Sigmoid colon (tissue), 7 donors: ENCODE measurements around the gene SMIM10. TPM values are rescaled to one million over a fixed set of nuclear protein-coding genes. Genes with fewer than 3 reads are reported as not detected.
"Not testable (repeated sequence)": the region's sequence is repeated elsewhere in the genome, so short reads cannot be mapped to it uniquely, and the experiment has no call there.

ENCODE experiments used
- DNase-seq: peaks from one replicate; pipeline ENCODE4 v3.0.0-alpha.2; 2019
- H3K27ac ChIP-seq, 4 donors: fragments of 200-600 bp; sonication (generic); one replicate each; pipeline ENCODE4 v1.5.1; 2016 to 2019; ENCODE audit warnings: mild to moderate bottlenecking in 1 of 4
- H3K27me3 ChIP-seq, 3 donors: fragments of 200-600 bp; sonication (generic); one replicate each; pipeline ENCODE4 v1.5.1; 2019; ENCODE audit warnings: mild to moderate bottlenecking in 1 of 3
- H3K36me3 ChIP-seq, 4 donors: fragments of 200-600 bp; sonication (generic); one replicate each; pipeline ENCODE4 v1.5.1; 2016 to 2019
- H3K4me1 ChIP-seq, 4 donors: fragments of 200-600 bp; sonication (generic); one replicate each; pipeline ENCODE4 v1.5.1; 2017 to 2019
- H3K4me3 ChIP-seq, 4 donors: fragments of 200-600 bp; sonication (generic); one replicate each; pipeline ENCODE4 v1.5.1; 2017 to 2019; ENCODE audit warnings: mild to moderate bottlenecking in 2 of 4, moderate library complexity in 1 of 4
- H3K9me3 ChIP-seq, 4 donors: fragments of 200-600 bp in 3 of 4; sonication (generic) in 3 of 4; one replicate each; pipeline versions ENCODE4 v1.5.1 to v1.6.1; 2013 to 2019
- EP300 ChIP-seq, 4 donors: sonication (generic); formaldehyde crosslinking; IDR thresholded peaks; one replicate each; pipeline ENCODE4 v1.6.1; 2017; ENCODE audit warnings: antibody characterized with exemption in 4 of 4
- POLR2A ChIP-seq, 2 donors: fragments of 450-650 bp; IDR thresholded peaks; one replicate each; pipeline ENCODE4 v1.6.1; 2016; ENCODE audit warnings: antibody characterized with exemption in 2 of 2, mild to moderate bottlenecking in 2 of 2, moderate library complexity in 2 of 2
- POLR2AphosphoS5 ChIP-seq, 4 donors: sonication (generic); formaldehyde crosslinking; IDR thresholded peaks; one replicate each; pipeline ENCODE4 v1.6.1; 2017; ENCODE audit warnings: antibody characterized with exemption in 4 of 4
- WGBS, 2 donors: extraction: QIAGEN DNeasy Blood & Tissue Kit; methylation state at CpG; one replicate each; pipeline ENCODE4 v1.1.7; 2013; 5-methylcytosine and 5-hydroxymethylcytosine counted together
- intact Hi-C: fragments of 100-400 bp; cut with DNase I; formaldehyde crosslinking; loops from one replicate; pipeline ENCODE4 v1.15.1; 2023
- polyA plus RNA-seq, 3 donors: library from polyadenylated mRNA; stranded (reverse); fragments of 200-250 nt; gene quantifications; one replicate each; pipeline ENCODE4 v1.2.3, GENCODE V29; 2013
- total RNA-seq, 4 donors: library from RNA; depleted of rRNA; stranded (reverse); fragments of >200 nt; gene quantifications; one replicate each; pipeline ENCODE4 v1.1.0, GENCODE V29; 2016
- TF ChIP-seq, protein P1 (sequence below), 4 experiments: fragments of 450-650 bp in 3 of 4; fragments of 200-600 bp in 1 of 4; IDR thresholded peaks; one replicate each; pipeline ENCODE4 v1.5.1; 2016 to 2019; ENCODE audit warnings: antibody characterized with exemption in 4 of 4, mild to moderate bottlenecking in 3 of 4, moderate library complexity in 2 of 4
- donor health status: healthy with polysubstance abuse.
- donor health status: Bipolar disorder and iron deficiency.
- donor health status: healthy.

Gene SMIM10
- 10 to 100 TPM in 2 of 4 donors, 1 to 10 TPM in 2; 6.6 to 11.3 (median 10.2) TPM for total RNA-seq
- 1 to 10 TPM; 3.0 to 7.2 (median 4.5) TPM for polyA plus RNA-seq

GRCh38 chrX:134990801-134991481, at the start of gene SMIM10:
Gene SMIM10 (plus strand): TSS chrX:134990991. CDS start chrX:134991096, 105 bp downstream.
- H3K27me3 ChIP-seq: peaks cover 0 to under 1% (median 0%) of the 10 kb centered on the region in 3 donors
- H3K36me3 ChIP-seq: no peaks in the 10 kb centered on the region
- H3K4me1 ChIP-seq: no peaks in the 10 kb centered on the region
- intact Hi-C loops: loop anchor here (10.0 kb wide), 1 partner anchor 186 kb away; a partner anchor contains a TSS
- H3K9me3 ChIP-seq: no peaks in the 10 kb centered on the region
- 2 to 4% methylated on average over 45 of the region's 45 CpGs for WGBS, 2 donors
- peak within 1 kb of the TSS; percentile 34 to 54 (median 52) for H3K4me3 ChIP-seq
- peak; percentile 87 for DNase-seq
- H3K27ac ChIP-seq: peak within 1 kb of the TSS; percentile 49 to 60 (median 58)
- TF ChIP-seq POLR2AphosphoS5 (IDR thresholded peaks at IDR 0.05) (peak in 3 of 4 donors; percentile 32 to 50 (median 35)), EP300 (IDR thresholded peaks at IDR 0.05) (no peak), POLR2A (IDR thresholded peaks at IDR 0.05) (no peak)
- TF ChIP-seq, protein P1, sequence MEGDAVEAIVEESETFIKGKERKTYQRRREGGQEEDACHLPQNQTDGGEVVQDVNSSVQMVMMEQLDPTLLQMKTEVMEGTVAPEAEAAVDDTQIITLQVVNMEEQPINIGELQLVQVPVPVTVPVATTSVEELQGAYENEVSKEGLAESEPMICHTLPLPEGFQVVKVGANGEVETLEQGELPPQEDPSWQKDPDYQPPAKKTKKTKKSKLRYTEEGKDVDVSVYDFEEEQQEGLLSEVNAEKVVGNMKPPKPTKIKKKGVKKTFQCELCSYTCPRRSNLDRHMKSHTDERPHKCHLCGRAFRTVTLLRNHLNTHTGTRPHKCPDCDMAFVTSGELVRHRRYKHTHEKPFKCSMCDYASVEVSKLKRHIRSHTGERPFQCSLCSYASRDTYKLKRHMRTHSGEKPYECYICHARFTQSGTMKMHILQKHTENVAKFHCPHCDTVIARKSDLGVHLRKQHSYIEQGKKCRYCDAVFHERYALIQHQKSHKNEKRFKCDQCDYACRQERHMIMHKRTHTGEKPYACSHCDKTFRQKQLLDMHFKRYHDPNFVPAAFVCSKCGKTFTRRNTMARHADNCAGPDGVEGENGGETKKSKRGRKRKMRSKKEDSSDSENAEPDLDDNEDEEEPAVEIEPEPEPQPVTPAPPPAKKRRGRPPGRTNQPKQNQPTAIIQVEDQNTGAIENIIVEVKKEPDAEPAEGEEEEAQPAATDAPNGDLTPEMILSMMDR (IDR thresholded peaks at IDR 0.05): no peak

- H3K27me3 ChIP-seq, intact Hi-C loops, H3K36me3 ChIP-seq, H3K27ac ChIP-seq, H3K9me3 ChIP-seq, DNase-seq, H3K4me3 ChIP-seq, H3K4me1 ChIP-seq: not testable (repeated sequence)
- 86 to 94% methylated on average over 6 of the region's 6 CpGs for WGBS, 2 donors
Observed at GRCh38 chrX:134946364-134946763, 44.4 kb upstream of the SMIM10 start.

GRCh38 chrX:134948333-134949241, 42.2 kb upstream of the SMIM10 start:
- H3K4me3 ChIP-seq: no peak overlapping the region
- no peak for DNase-seq
- no peaks in the 10 kb centered on the region for H3K4me1 ChIP-seq
- intact Hi-C loops: no loop called here
- TF ChIP-seq POLR2AphosphoS5 (IDR thresholded peaks at IDR 0.05): no peak
- TF ChIP-seq, protein P1 (IDR thresholded peaks at IDR 0.05): no peak
- no peak for TF ChIP-seq POLR2A (IDR thresholded peaks at IDR 0.05)
- H3K27me3 ChIP-seq: no peaks in the 10 kb centered on the region
- H3K36me3 ChIP-seq: no peaks in the 10 kb centered on the region
- no peak overlapping the region for H3K27ac ChIP-seq
- 24 to 52% methylated on average over 3 of the region's 3 CpGs for WGBS, 2 donors
- H3K9me3 ChIP-seq: no peaks in the 10 kb centered on the region

DNA sequence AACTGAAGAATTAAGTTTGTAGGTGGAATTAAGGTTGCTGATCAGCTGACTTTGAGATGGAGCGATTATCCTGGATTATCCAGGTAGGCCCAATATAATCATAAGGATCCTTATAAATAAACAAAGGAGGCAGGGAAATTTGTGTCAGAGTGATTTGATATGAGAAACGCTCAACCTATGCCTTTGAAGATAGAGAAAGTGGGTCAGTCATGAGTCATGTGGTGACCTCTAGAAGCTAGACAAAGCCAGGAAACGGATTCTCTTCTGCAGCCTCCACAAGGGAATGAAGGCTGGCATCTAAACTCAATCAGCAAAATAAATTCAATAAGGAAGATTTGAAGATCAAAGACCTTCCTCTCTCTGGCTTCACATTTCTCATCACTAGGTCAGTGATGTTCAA, 41.5 kb upstream of the SMIM10 start:
- Histone ChIP-seq H3K4me3 (no peak overlapping the region), H3K9me3 (no peaks in the 10 kb centered on the region), H3K4me1 (no peaks in the 10 kb centered on the region), H3K27ac (no peak overlapping the region), H3K27me3 (no peaks in the 10 kb centered on the region), H3K36me3 (no peaks in the 10 kb centered on the region)
- TF ChIP-seq POLR2A (IDR thresholded peaks at IDR 0.05) (no peak), POLR2AphosphoS5 (IDR thresholded peaks at IDR 0.05) (no peak), EP300 (IDR thresholded peaks at IDR 0.05) (no peak)
- TF ChIP-seq, protein P1 (IDR thresholded peaks at IDR 0.05): no peak
- intact Hi-C loops: no loop called here
- WGBS, 2 donors: 68 to 83% methylated on average over 3 of the region's 3 CpGs
- DNase-seq: no peak

GRCh38 chrX:134957836-134958235, 33.0 kb upstream of the SMIM10 start:
- Histone ChIP-seq H3K36me3 (no peaks in the 10 kb centered on the region), H3K27ac (no peak overlapping the region), H3K4me3 (no peak overlapping the region), H3K9me3 (no peaks in the 10 kb centered on the region), H3K4me1 (no peaks in the 10 kb centered on the region), H3K27me3 (no peaks in the 10 kb centered on the region)
- DNase-seq: no peak
- TF ChIP-seq POLR2AphosphoS5 (IDR thresholded peaks at IDR 0.05) (no peak), POLR2A (IDR thresholded peaks at IDR 0.05) (no peak)
- TF ChIP-seq, protein P1 (IDR thresholded peaks at IDR 0.05): no peak
- intact Hi-C loops: no loop called here
- WGBS, 2 donors: 90 to 96% methylated on average over 1 of the region's 1 CpG

GRCh38 chrX:134960366-134960765, 30.4 kb upstream of the SMIM10 start:
- H3K4me1 ChIP-seq, intact Hi-C loops, H3K27me3 ChIP-seq, DNase-seq, H3K27ac ChIP-seq, H3K36me3 ChIP-seq, H3K4me3 ChIP-seq, H3K9me3 ChIP-seq: not testable (repeated sequence)
- 87 to 89% methylated on average over 9 to 18 of the region's 26 CpGs for WGBS, 2 donors
